AG09309 (cell line): ENCODE data around the gene KDM4C.

Source experiments
- DNase-seq: peaks from one replicate; pipeline ENCODE4 v3.0.0-alpha.2; 2010; ENCODE audit warnings: low read depth
- H3K4me3 ChIP-seq: 2 replicates; pipeline ENCODE4 v1.5.1; 2011; ENCODE audit warnings: mild to moderate bottlenecking, low read depth, low read length, moderate library complexity; ENCODE audit not compliant: control insufficient read depth
- CTCF ChIP-seq: IDR thresholded peaks from 2 replicates; pipeline ENCODE4 v1.5.1; 2011; ENCODE audit warnings: mild to moderate bottlenecking, low read depth, low read length, inconsistent platforms; ENCODE audit not compliant: insufficient read depth, control insufficient read depth; ENCODE audit errors: missing control alignments

Gene KDM4C

GRCh38 chr9:7186175-7186574, 428.4 kb downstream of the KDM4C start:
- DNase-seq: no peak
- TF ChIP-seq CTCF: peak; percentile 59
- H3K4me3 ChIP-seq: no peak overlapping the region

- no peak overlapping the region for H3K4me3 ChIP-seq
- TF ChIP-seq CTCF: no peak
- no peak for DNase-seq
Observed at GRCh38 chr9:7192266-7192665, 434.5 kb downstream of the KDM4C start.

GRCh38 chr9:7195526-7195925, 437.8 kb downstream of the KDM4C start:
- no peak overlapping the region for H3K4me3 ChIP-seq
- no peak for TF ChIP-seq CTCF
- DNase-seq: no peak

- no peak for TF ChIP-seq CTCF
- H3K4me3 ChIP-seq: no peak overlapping the region
- no peak for DNase-seq
Observed at GRCh38 chr9:7196467-7196866, 438.7 kb downstream of the KDM4C start.

- no peak for TF ChIP-seq CTCF
- no peak overlapping the region for H3K4me3 ChIP-seq
- DNase-seq: no peak
Observed at GRCh38 chr9:7201196-7201595, 443.4 kb downstream of the KDM4C start.

GRCh38 chr9:7205806-7206205, 448.0 kb downstream of the KDM4C start:
- no peak for TF ChIP-seq CTCF
- H3K4me3 ChIP-seq: no peak overlapping the region

GRCh38 chr9:7206221-7206758, 448.5 kb downstream of the KDM4C start:
- no peak for TF ChIP-seq CTCF
- H3K4me3 ChIP-seq: no peak overlapping the region
- DNase-seq: no peak

More at GRCh38 chr9:7205806-7206205, 448.0 kb downstream of the KDM4C start:
- no peak for DNase-seq
